ENCODE data around the gene APOBEC2. TPM values are rescaled to one million over a fixed set of nuclear protein-coding genes. Genes with fewer than 3 reads are reported as not detected.

APOBEC2 gene
- total and polyA plus RNA-seq, 2 of the 13 experiments (the other 11 are each of a cell fraction or from before 2014, with no cell fraction given), result 0.09 TPM; not detected in 1

- TF ChIP-seq ZNF570 (CRISPR knock-in tag; IDR thresholded peaks at IDR 0.05; ENCODE audit: borderline replicate concordance) (no peak), STAT6 (CRISPR knock-in tag; IDR thresholded peaks at IDR 0.05; ENCODE audit: borderline replicate concordance) (no peak), ZBTB8A (CRISPR knock-in tag; IDR thresholded peaks at IDR 0.05; ENCODE audit: borderline replicate concordance, low read depth) (no peak), DMTF1 (CRISPR knock-in tag; IDR thresholded peaks at IDR 0.05) (no peak), HOXA7 (CRISPR knock-in tag; IDR thresholded peaks at IDR 0.05) (no peak), ZNF737 (CRISPR knock-in tag; IDR thresholded peaks at IDR 0.05; ENCODE audit: borderline replicate concordance) (no peak), REPIN1 (CRISPR knock-in tag; IDR thresholded peaks at IDR 0.05; ENCODE audit: borderline replicate concordance, low read depth) (peak; percentile 79; the same call in 1 of the 2 replicates), AKNA (CRISPR knock-in tag; IDR thresholded peaks at IDR 0.05; ENCODE audit: borderline replicate concordance) (no peak), SUZ12 (IDR thresholded peaks at IDR 0.05; ENCODE audit: low read depth, low read length) (no peak), KDM1A (CRISPR knock-in tag; IDR thresholded peaks at IDR 0.05) (no peak), NCOA2 (CRISPR knock-in tag; IDR thresholded peaks at IDR 0.05) (no peak), ZNF703 (CRISPR knock-in tag; IDR thresholded peaks at IDR 0.05; ENCODE audit: borderline replicate concordance) (no peak)
- TF ChIP-seq, protein P1, sequence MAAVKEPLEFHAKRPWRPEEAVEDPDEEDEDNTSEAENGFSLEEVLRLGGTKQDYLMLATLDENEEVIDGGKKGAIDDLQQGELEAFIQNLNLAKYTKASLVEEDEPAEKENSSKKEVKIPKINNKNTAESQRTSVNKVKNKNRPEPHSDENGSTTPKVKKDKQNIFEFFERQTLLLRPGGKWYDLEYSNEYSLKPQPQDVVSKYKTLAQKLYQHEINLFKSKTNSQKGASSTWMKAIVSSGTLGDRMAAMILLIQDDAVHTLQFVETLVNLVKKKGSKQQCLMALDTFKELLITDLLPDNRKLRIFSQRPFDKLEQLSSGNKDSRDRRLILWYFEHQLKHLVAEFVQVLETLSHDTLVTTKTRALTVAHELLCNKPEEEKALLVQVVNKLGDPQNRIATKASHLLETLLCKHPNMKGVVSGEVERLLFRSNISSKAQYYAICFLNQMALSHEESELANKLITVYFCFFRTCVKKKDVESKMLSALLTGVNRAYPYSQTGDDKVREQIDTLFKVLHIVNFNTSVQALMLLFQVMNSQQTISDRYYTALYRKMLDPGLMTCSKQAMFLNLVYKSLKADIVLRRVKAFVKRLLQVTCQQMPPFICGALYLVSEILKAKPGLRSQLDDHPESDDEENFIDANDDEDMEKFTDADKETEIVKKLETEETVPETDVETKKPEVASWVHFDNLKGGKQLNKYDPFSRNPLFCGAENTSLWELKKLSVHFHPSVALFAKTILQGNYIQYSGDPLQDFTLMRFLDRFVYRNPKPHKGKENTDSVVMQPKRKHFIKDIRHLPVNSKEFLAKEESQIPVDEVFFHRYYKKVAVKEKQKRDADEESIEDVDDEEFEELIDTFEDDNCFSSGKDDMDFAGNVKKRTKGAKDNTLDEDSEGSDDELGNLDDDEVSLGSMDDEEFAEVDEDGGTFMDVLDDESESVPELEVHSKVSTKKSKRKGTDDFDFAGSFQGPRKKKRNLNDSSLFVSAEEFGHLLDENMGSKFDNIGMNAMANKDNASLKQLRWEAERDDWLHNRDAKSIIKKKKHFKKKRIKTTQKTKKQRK (IDR thresholded peaks at IDR 0.05; ENCODE audit: low read length), result no peak
Measured at GRCh38 chr6:41027799-41028560, 25.0 kb upstream of the APOBEC2 start (continued).
